ENCODE measurements around the gene RAX2. TPM values are rescaled to one million over a fixed set of nuclear protein-coding genes. Genes with fewer than 3 reads are reported as not detected.
"Not testable (repeated sequence)": the region's sequence is repeated elsewhere in the genome, so short reads cannot be mapped to it uniquely, and the experiment has no call there.

The RAX2 gene
- total and polyA plus RNA-seq, 4 donors = not detected

DNA sequence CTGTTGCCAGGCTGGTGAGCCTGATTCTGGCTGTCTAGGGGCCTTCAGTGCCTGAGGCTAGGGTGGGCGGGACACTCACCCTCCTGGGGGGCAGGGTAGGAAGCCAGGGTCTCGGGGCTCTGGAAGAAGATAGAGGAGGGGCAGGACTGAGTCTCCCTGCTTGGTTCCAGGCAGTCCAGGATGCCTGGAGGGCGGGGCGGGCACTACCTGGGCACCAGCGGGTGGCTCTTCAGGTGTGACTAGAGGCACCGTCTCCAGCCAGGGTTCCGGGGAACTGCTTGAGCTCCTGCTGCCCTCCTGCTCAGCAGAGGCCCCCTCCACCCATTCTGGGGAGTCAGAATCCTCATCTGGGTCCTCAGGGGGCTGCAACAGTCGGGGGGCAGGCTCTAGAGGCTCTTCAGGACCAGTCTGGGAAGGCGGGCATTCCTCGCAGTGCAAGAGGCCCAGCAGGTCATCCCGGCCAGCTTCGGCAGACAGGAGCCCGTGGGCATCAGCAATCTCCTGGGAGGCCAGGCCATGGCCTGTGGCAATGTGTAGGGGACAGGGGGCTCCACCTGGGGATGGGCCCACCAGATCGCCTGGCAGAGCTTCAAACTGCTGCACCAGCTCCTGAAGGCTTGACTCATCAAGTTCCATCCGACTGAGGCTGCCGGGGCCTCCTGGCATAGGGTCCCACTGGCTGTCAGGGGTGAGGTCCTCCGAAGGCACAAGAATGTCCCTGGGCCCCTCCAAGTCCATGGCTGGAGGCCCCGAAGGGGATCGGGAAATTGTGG lies 12.4 kb downstream of the RAX2 start:
- Histone ChIP-seq H3K27me3 (ENCODE audit: control insufficient read depth in 1 of 2, insufficient read depth in 2 of 2, low read length in 1 of 2) (no peaks in the 10 kb centered on the region), H3K9me3 (ENCODE audit: control insufficient read depth, low read length) (no peaks in the 10 kb centered on the region), H3K36me3 (ENCODE audit: control insufficient read depth in 1 of 2, insufficient read depth in 2 of 2, low read length in 1 of 2) (no peaks in the 10 kb centered on the region), H3K4me3 (ENCODE audit: low read length in 2 of 2) (no peak overlapping the region), H3K4me1 (ENCODE audit: control insufficient read depth in 1 of 2, insufficient read depth in 2 of 2, low read length in 2 of 2) (no peaks in the 10 kb centered on the region), H3K27ac (ENCODE audit: low read depth in 1 of 2, low read length in 2 of 2) (no peak overlapping the region)
- 85 to 86% methylated on average over 19 of the region's 19 CpGs for WGBS, 2 donors
- intact Hi-C loops (cut with DNase I) = loop anchor here in 1 of 2 donors (5.0 kb wide), 2 partner anchors 213 to 228 kb away; partner anchors contain the start of genes DAPK3 and EEF2
- no peak for DNase-seq
- ATAC-seq (ENCODE audit: low FRiP score) = no peak

DNA sequence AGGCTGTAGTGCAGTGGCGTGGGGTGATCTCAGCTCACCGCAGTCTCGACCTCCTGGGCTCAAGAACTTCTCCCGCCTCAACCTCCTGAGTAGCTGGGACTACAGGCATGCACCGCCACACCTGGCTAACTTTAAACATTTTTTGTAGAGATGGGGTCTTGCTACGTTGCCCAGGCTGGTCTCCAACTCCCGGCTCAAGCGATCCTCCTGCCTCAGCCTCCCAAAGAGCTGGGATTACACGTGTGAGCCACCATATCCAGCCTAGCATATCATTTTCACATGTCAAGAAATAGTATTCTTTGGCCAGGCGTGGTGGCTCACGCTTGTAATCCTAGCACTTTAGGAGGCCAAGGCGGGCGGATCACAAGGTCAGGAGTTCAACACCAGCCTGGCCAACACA lies 13.7 kb downstream of the RAX2 start:
- WGBS, 2 donors = 96 to 98% methylated on average over 13 of the region's 13 CpGs
- H3K4me1 ChIP-seq (ENCODE audit: control insufficient read depth in 1 of 2, insufficient read depth in 2 of 2, low read length in 2 of 2); ATAC-seq (ENCODE audit: low FRiP score); H3K27ac ChIP-seq (ENCODE audit: low read depth in 1 of 2, low read length in 2 of 2); intact Hi-C loops (cut with DNase I); DNase-seq; H3K36me3 ChIP-seq (ENCODE audit: control insufficient read depth in 1 of 2, insufficient read depth in 2 of 2, low read length in 1 of 2); H3K4me3 ChIP-seq (ENCODE audit: low read length in 2 of 2); H3K9me3 ChIP-seq (ENCODE audit: control insufficient read depth, low read length); H3K27me3 ChIP-seq (ENCODE audit: control insufficient read depth in 1 of 2, insufficient read depth in 2 of 2, low read length in 1 of 2): not testable (repeated sequence)

DNA sequence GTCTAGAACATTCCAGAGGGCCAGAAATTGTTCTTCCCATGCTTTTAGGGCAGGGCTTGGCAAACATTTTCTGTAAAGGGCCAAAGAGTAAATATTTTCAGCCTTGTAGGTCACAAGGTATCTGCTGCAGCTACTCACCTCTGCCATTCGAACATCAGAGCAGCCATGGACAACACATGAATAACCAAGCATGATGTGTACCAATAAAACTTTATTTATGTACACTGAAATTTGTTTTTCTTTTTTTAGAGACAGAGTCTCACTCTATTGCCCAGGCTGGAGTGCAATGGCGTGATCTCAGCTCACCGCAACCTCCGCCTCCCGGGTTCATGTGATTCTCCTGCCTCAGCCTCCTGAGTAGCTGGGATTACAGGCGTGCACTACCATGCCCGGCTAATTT lies 14.3 kb downstream of the RAX2 start:
- intact Hi-C loops (cut with DNase I); H3K27me3 ChIP-seq (ENCODE audit: control insufficient read depth in 1 of 2, insufficient read depth in 2 of 2, low read length in 1 of 2); H3K9me3 ChIP-seq (ENCODE audit: control insufficient read depth, low read length); H3K27ac ChIP-seq (ENCODE audit: low read depth in 1 of 2, low read length in 2 of 2); DNase-seq; H3K4me3 ChIP-seq (ENCODE audit: low read length in 2 of 2); H3K4me1 ChIP-seq (ENCODE audit: control insufficient read depth in 1 of 2, insufficient read depth in 2 of 2, low read length in 2 of 2); H3K36me3 ChIP-seq (ENCODE audit: control insufficient read depth in 1 of 2, insufficient read depth in 2 of 2, low read length in 1 of 2); ATAC-seq (ENCODE audit: low FRiP score): not testable (repeated sequence)
- WGBS, 2 donors = 98 to 99% methylated on average over 7 of the region's 7 CpGs

DNA sequence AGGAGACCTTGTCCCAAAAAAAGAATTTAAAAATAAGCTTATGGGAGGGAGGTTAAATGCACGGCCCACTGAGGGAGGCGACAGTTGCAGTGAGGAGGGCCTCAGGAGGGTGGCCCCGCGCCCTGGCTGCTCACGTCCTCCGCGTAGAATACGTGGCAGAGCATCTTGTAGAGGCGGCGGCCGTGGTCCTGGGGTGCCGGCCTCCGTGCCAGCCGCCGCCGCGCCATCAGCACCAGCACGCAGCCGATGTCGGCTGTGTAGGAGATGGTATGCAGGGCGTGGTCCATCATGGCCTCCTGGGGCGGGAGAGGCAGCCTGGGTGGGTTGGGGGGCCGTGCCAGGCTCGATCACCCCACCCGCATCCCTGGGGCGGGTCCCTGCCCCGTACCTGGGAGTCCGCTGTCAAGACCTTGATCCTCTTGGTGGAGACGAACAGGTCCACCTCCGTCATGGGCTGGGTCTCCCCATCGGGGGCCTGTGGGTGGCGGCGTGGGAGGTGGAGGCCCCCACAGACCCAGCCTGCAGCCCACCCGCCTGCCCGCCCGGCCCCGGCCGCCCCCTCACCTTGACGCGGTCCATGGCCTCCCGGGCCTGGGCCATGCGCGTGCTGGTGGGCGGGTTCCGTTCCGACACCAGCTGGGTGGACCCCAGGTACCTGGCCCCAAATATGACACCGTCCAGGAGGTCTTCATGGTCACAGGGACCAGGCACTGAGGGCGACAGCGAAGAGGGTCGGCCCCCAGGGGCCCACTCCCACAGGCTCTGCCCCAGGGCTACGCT lies 18.2 kb downstream of the RAX2 start:
- Histone ChIP-seq H3K27ac (ENCODE audit: low read depth in 1 of 2, low read length in 2 of 2) (no peak overlapping the region), H3K36me3 (ENCODE audit: control insufficient read depth in 1 of 2, insufficient read depth in 2 of 2, low read length in 1 of 2) (no peaks in the 10 kb centered on the region), H3K27me3 (ENCODE audit: control insufficient read depth in 1 of 2, insufficient read depth in 2 of 2, low read length in 1 of 2) (no peaks in the 10 kb centered on the region), H3K4me3 (ENCODE audit: low read length in 2 of 2) (no peak overlapping the region), H3K9me3 (ENCODE audit: control insufficient read depth, low read length) (no peaks in the 10 kb centered on the region), H3K4me1 (ENCODE audit: control insufficient read depth in 1 of 2, insufficient read depth in 2 of 2, low read length in 2 of 2) (no peaks in the 10 kb centered on the region)
- intact Hi-C loops (cut with DNase I) = no loop called here
- WGBS, 2 donors = 95% methylated on average over 50 to 51 of the region's 51 CpGs
- peak; percentile 26 for ATAC-seq (ENCODE audit: low FRiP score)
- DNase-seq = no peak

DNA sequence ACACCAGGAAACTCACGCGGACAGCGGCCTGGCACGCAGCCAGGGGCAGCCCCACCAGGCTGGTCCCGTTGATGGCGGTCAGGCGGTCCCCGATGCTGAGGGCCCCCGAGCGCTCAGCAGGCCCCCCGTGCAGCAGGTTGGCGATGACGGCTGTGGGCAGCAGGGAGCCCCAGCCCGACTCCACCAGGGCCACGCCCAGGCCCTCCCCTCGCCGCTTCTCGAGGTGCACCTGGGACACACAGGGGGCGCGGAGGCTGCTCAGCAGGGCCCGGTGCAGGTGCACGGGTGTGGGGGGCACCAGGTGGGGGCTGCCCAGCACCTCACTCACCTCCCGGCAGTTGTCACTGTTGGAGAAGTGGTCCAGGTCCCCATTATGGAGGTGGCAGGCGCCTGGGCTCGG lies 19.5 kb downstream of the RAX2 start:
- DNase-seq (no peak), ATAC-seq (ENCODE audit: low FRiP score) (no peak)
- H3K36me3 ChIP-seq (ENCODE audit: control insufficient read depth in 1 of 2, insufficient read depth in 2 of 2, low read length in 1 of 2) = no peaks in the 10 kb centered on the region
- no peak overlapping the region for H3K27ac ChIP-seq (ENCODE audit: low read depth in 1 of 2, low read length in 2 of 2)
- WGBS, 2 donors = 82 to 84% methylated on average over 20 to 25 of the region's 25 CpGs
- no peaks in the 10 kb centered on the region for H3K9me3 ChIP-seq (ENCODE audit: control insufficient read depth, low read length)
- no peaks in the 10 kb centered on the region for H3K27me3 ChIP-seq (ENCODE audit: control insufficient read depth in 1 of 2, insufficient read depth in 2 of 2, low read length in 1 of 2)
- intact Hi-C loops (cut with DNase I) = no loop called here
- H3K4me1 ChIP-seq (ENCODE audit: control insufficient read depth in 1 of 2, insufficient read depth in 2 of 2, low read length in 2 of 2) = no peaks in the 10 kb centered on the region
- no peak overlapping the region for H3K4me3 ChIP-seq (ENCODE audit: low read length in 2 of 2)

DNA sequence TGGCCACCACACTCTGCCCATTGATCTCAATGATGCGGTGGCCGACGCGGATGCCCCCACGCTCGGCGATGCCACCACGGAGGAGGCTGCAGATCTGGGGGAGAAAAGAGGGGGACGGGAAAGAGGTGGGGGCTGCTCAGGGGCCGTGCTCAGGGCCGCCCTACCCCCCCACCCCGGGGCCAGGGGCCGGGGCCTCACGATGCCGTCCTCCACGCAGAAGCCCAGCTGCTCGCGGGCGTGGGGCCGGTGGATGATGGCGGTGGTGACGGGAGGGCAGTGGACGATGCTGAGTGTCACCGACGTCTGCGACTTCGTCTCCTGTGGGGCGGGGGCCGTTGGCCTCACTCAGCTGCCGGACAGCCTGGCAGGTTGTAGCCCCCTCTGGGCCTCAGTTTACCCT lies 20.8 kb downstream of the RAX2 start:
- Histone ChIP-seq H3K9me3 (ENCODE audit: control insufficient read depth, low read length) (no peaks in the 10 kb centered on the region), H3K4me3 (ENCODE audit: low read length in 2 of 2) (no peak overlapping the region), H3K27ac (ENCODE audit: low read depth in 1 of 2, low read length in 2 of 2) (no peak overlapping the region), H3K4me1 (ENCODE audit: control insufficient read depth in 1 of 2, insufficient read depth in 2 of 2, low read length in 2 of 2) (no peaks in the 10 kb centered on the region), H3K27me3 (ENCODE audit: control insufficient read depth in 1 of 2, insufficient read depth in 2 of 2, low read length in 1 of 2) (no peaks in the 10 kb centered on the region), H3K36me3 (ENCODE audit: control insufficient read depth in 1 of 2, insufficient read depth in 2 of 2, low read length in 1 of 2) (no peaks in the 10 kb centered on the region)
- intact Hi-C loops (cut with DNase I) = no loop called here
- 92 to 94% methylated on average over 29 to 30 of the region's 30 CpGs for WGBS, 2 donors
- ATAC-seq (ENCODE audit: low FRiP score) = no peak
- DNase-seq = no peak

DNA sequence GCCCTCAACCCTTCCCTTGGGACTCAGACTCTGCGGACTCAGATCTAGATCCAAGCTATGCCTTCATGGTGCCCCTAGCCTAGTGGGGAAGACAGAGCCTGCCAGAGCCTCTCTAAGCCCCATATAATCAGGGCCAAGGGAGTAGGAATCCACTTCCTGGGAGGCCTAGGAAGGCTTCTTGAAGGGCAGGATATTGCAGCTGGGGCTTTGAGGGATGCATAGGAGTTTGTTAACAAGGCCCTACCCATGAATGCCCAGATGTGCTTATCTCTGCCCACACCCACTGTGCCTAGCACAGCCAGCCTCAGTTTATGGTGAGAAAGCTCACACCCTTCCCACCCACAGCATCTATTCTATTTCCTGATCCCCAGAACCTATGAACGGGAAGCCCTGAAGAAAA lies 21.8 kb downstream of the RAX2 start:
- no peak for ATAC-seq (ENCODE audit: low FRiP score)
- H3K36me3 ChIP-seq (ENCODE audit: control insufficient read depth in 1 of 2, insufficient read depth in 2 of 2, low read length in 1 of 2) = no peaks in the 10 kb centered on the region
- intact Hi-C loops (cut with DNase I) = no loop called here

DNA sequence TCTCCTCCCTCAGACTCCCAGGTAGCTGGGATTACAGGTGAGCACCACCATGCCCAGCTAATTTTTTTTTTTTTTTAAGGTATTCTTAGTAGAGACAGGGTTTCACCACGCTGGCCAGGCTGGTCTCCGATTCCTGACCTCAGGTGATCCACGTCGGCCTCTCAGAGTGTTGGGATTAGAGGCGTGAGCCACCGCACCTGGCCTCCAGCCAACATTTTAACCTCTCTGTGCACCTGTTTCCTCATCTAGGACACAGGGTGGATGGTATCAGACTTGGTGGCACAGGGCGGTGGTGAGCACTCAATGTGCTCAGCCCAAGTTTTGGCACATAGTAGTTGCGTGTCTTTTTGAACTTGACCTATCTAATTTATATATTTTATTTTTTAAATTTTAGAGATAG lies 23.1 kb downstream of the RAX2 start:
- Histone ChIP-seq H3K36me3 (ENCODE audit: control insufficient read depth in 1 of 2, insufficient read depth in 2 of 2, low read length in 1 of 2) (no peaks in the 10 kb centered on the region), H3K9me3 (ENCODE audit: control insufficient read depth, low read length) (no peaks in the 10 kb centered on the region), H3K4me1 (ENCODE audit: control insufficient read depth in 1 of 2, insufficient read depth in 2 of 2, low read length in 2 of 2) (no peaks in the 10 kb centered on the region), H3K27me3 (ENCODE audit: control insufficient read depth in 1 of 2, insufficient read depth in 2 of 2, low read length in 1 of 2) (no peaks in the 10 kb centered on the region), H3K27ac (ENCODE audit: low read depth in 1 of 2, low read length in 2 of 2) (no peak overlapping the region), H3K4me3 (ENCODE audit: low read length in 2 of 2) (no peak overlapping the region)
- intact Hi-C loops (cut with DNase I) = no loop called here
- 78 to 85% methylated on average over 8 of the region's 8 CpGs for WGBS, 2 donors
- no peak for ATAC-seq (ENCODE audit: low FRiP score)
- DNase-seq = no peak

More for the DNA sequence above, 21.8 kb downstream of the RAX2 start:
- no peak for DNase-seq
- Histone ChIP-seq H3K27me3 (ENCODE audit: control insufficient read depth in 1 of 2, insufficient read depth in 2 of 2, low read length in 1 of 2) (no peaks in the 10 kb centered on the region), H3K9me3 (ENCODE audit: control insufficient read depth, low read length) (no peaks in the 10 kb centered on the region), H3K27ac (ENCODE audit: low read depth in 1 of 2, low read length in 2 of 2) (no peak overlapping the region), H3K4me1 (ENCODE audit: control insufficient read depth in 1 of 2, insufficient read depth in 2 of 2, low read length in 2 of 2) (no peaks in the 10 kb centered on the region), H3K4me3 (ENCODE audit: low read length in 2 of 2) (no peak overlapping the region)
- WGBS, 2 donors = 96 to 98% methylated on average over 2 of the region's 2 CpGs

Measured in aorta (tissue), 5 donors.